Liver (tissue), 9 donors: Measurements from ENCODE around the gene CBFA2T3. TPM values are rescaled to one million over a fixed set of nuclear protein-coding genes. Genes with fewer than 3 reads are reported as not detected.

Experiments
- DNase-seq: peaks from one replicate; pipeline ENCODE4 v3.0.0-alpha.2; 2017; ENCODE audit warnings: low spot score
- H3K27ac ChIP-seq, 2 donors: one replicate each; pipeline ENCODE4 v1.7.0; 2013; ENCODE audit warnings: inconsistent platforms in 2 of 2, low read length in 2 of 2, control low read depth in 1 of 2, low read depth in 1 of 2, mild to moderate bottlenecking in 1 of 2
- H3K27me3 ChIP-seq, 4 donors: one replicate each; pipeline versions ENCODE4 v1.6.1 to v1.7.0; 2013; ENCODE audit warnings: low read length in 3 of 4, inconsistent platforms in 1 of 4, mild to moderate bottlenecking in 1 of 4, moderate library complexity in 1 of 4; ENCODE audit not compliant: control insufficient read depth in 4 of 4, insufficient read depth in 4 of 4
- H3K36me3 ChIP-seq, 4 donors: one replicate each; pipeline versions ENCODE4 v1.6.1 to v1.7.0; 2013; ENCODE audit warnings: low read length in 3 of 4, mild to moderate bottlenecking in 3 of 4, low read depth in 1 of 4, moderate library complexity in 1 of 4; ENCODE audit not compliant: control insufficient read depth in 4 of 4, insufficient read depth in 3 of 4
- H3K4me1 ChIP-seq, 4 donors: one replicate each; pipeline versions ENCODE4 v1.6.1 to v1.7.0; 2013; ENCODE audit warnings: low read length in 3 of 4, mild to moderate bottlenecking in 3 of 4, moderate library complexity in 1 of 4; ENCODE audit not compliant: control insufficient read depth in 4 of 4, insufficient read depth in 4 of 4
- H3K4me3 ChIP-seq, 3 donors: one replicate each; pipeline versions ENCODE4 v1.6.1 to v1.7.0; 2013; ENCODE audit warnings: low read length in 3 of 3, control low read depth in 1 of 3, low read depth in 1 of 3, mild to moderate bottlenecking in 1 of 3
- H3K9ac ChIP-seq, 2 donors: one replicate each; pipeline ENCODE4 v1.7.0; 2013; ENCODE audit warnings: low read length in 2 of 2, mild to moderate bottlenecking in 2 of 2, moderate library complexity in 2 of 2, control low read depth in 1 of 2, low read depth in 1 of 2
- H3K9me3 ChIP-seq, 4 donors: one replicate each; pipeline versions ENCODE4 v1.6.1 to v1.7.0; 2013; ENCODE audit warnings: low read length in 3 of 4; ENCODE audit not compliant: control insufficient read depth in 4 of 4
- ATF3 ChIP-seq: IDR thresholded peaks from 2 replicates; pipeline ENCODE4 v1.6.1; 2016; ENCODE audit warnings: antibody characterized with exemption
- CTCF ChIP-seq: fragments of 150-350 bp; IDR thresholded peaks from 2 replicates; pipeline ENCODE4 v1.5.1; 2017; ENCODE audit warnings: improper control_type of control experiment, low read depth, low read length; ENCODE audit not compliant: missing input control
- EGR1 ChIP-seq, 2 donors: IDR thresholded peaks; 2 replicates each; pipeline ENCODE4 v1.6.1; 2016 to 2018; ENCODE audit warnings: antibody characterized with exemption in 2 of 2, low read depth in 2 of 2
- FOXA2 ChIP-seq: IDR thresholded peaks from 2 replicates; pipeline ENCODE4 v1.6.1; 2016; ENCODE audit warnings: antibody characterized with exemption
- GABPA ChIP-seq, 2 donors: IDR thresholded peaks in 1 of 2; conservative IDR thresholded peaks in 1 of 2; 2 replicates each; pipeline ENCODE4 v1.6.1; 2016; ENCODE audit warnings: antibody characterized with exemption in 2 of 2, mild to moderate bottlenecking in 1 of 2, moderate library complexity in 1 of 2
- HNF4A ChIP-seq, 2 donors: conservative IDR thresholded peaks; 2 replicates each; pipeline ENCODE4 v1.6.1; 2016; ENCODE audit warnings: antibody characterized with exemption in 2 of 2, mild to moderate bottlenecking in 2 of 2
- HNF4G ChIP-seq: IDR thresholded peaks from 2 replicates; pipeline ENCODE4 v1.6.1; 2016; ENCODE audit warnings: antibody characterized with exemption
- JUND ChIP-seq, 2 donors: IDR thresholded peaks; 2 replicates each; pipeline ENCODE4 v1.6.1; 2016; ENCODE audit warnings: antibody characterized with exemption in 2 of 2
- MAX ChIP-seq: IDR thresholded peaks from 2 replicates; pipeline ENCODE4 v1.6.1; 2016; ENCODE audit warnings: antibody characterized with exemption
- NR2F2 ChIP-seq: IDR thresholded peaks from 2 replicates; pipeline ENCODE4 v1.6.1; 2016; ENCODE audit warnings: antibody characterized with exemption
- RAD21 ChIP-seq, 2 donors: IDR thresholded peaks; 2 replicates each; pipeline ENCODE4 v1.6.1; 2016; ENCODE audit warnings: antibody characterized with exemption in 2 of 2, mild to moderate bottlenecking in 2 of 2
- REST ChIP-seq: IDR thresholded peaks from 2 replicates; pipeline ENCODE4 v1.6.1; 2016; ENCODE audit warnings: antibody characterized with exemption, mild to moderate bottlenecking
- RXRA ChIP-seq, 2 donors: IDR thresholded peaks; 2 replicates each; pipeline ENCODE4 v1.6.1; 2017 to 2018; ENCODE audit warnings: antibody characterized with exemption in 2 of 2, mild to moderate bottlenecking in 1 of 2
- SP1 ChIP-seq: IDR thresholded peaks from 2 replicates; pipeline ENCODE4 v1.6.1; 2018; ENCODE audit warnings: antibody characterized with exemption, mild to moderate bottlenecking
- TAF1 ChIP-seq: conservative IDR thresholded peaks from 2 replicates; pipeline ENCODE4 v1.6.1; 2016; ENCODE audit warnings: antibody characterized with exemption, mild to moderate bottlenecking
- YY1 ChIP-seq: IDR thresholded peaks from 2 replicates; pipeline ENCODE4 v1.6.1; 2016; ENCODE audit warnings: antibody characterized with exemption, mild to moderate bottlenecking
- ZBTB33 ChIP-seq: IDR thresholded peaks from 2 replicates; pipeline ENCODE4 v1.6.1; 2016; ENCODE audit warnings: antibody characterized with exemption
- WGBS: extraction: QIAGEN DNeasy Blood & Tissue Kit; methylation state at CpG from one replicate; pipeline ENCODE4 v1.1.7; 2013; 5-methylcytosine and 5-hydroxymethylcytosine counted together
- polyA plus RNA-seq, 2 donors: library from polyadenylated mRNA; stranded (reverse) in 1 of 2; unstranded in 1 of 2; fragments of 200-250 nt in 1 of 2; fragments of >200 nt in 1 of 2; fragmentation: Nextera tagmentation in 1 of 2; extraction: Ambion mirVana in 1 of 2; gene quantifications; one replicate each; pipeline versions ENCODE4 v1.2.1 to v1.2.3, GENCODE V29; 2013 to 2015
- total RNA-seq, 2 donors: library from RNA; depleted of rRNA; stranded (reverse); fragments of >200 nt; gene quantifications; one replicate each; pipeline ENCODE4 v1.2.3, GENCODE V29; 2014
- donor health status: healthy.
- donor health status: healthy.
- donor health status: healthy.
- donor health status: healthy.
- donor health status: healthy.

Gene CBFA2T3
- total and polyA plus RNA-seq, 4 donors, result 1.4 to 4.5 (median 3.1) TPM

GRCh38 chr16:89018282-89019158 is 41.5 kb upstream of the CBFA2T3 start:
- 73% methylated on average over 20 of the region's 20 CpGs for WGBS
- H3K27me3 ChIP-seq, result peaks cover 0 to 4% (median 0%) of the 10 kb centered on the region in 4 donors
- H3K9me3 ChIP-seq, result no peaks in the 10 kb centered on the region
- no peaks in the 10 kb centered on the region for H3K4me1 ChIP-seq
- no peak overlapping the region for H3K9ac ChIP-seq
- TF ChIP-seq GABPA (IDR thresholded peaks at IDR 0.05 in 1 of 2, conservative IDR thresholded peaks at IDR 0.05 in 1 of 2), result no peak
- TF ChIP-seq ZBTB33, result no peak
- TF ChIP-seq ATF3, result no peak
- TF ChIP-seq HNF4A (conservative IDR thresholded peaks at IDR 0.05), result no peak
- TF ChIP-seq CTCF, result no peak
- no peak for TF ChIP-seq JUND (IDR thresholded peaks at IDR 0.05)
- TF ChIP-seq HNF4G, result no peak
- no peak for TF ChIP-seq NR2F2
- no peak for TF ChIP-seq REST
- no peak for TF ChIP-seq EGR1 (IDR thresholded peaks at IDR 0.05; ENCODE audit: low read depth in 2 of 2)
- no peak for TF ChIP-seq SP1
- TF ChIP-seq RXRA (IDR thresholded peaks at IDR 0.05), result no peak
- no peak for TF ChIP-seq YY1
- TF ChIP-seq MAX, result no peak
- no peak for TF ChIP-seq TAF1
- no peak for TF ChIP-seq FOXA2
- no peak for TF ChIP-seq RAD21 (IDR thresholded peaks at IDR 0.05)
- H3K4me3 ChIP-seq, result no peak overlapping the region
- no peak for DNase-seq
- H3K27ac ChIP-seq, result no peak overlapping the region
- no peaks in the 10 kb centered on the region for H3K36me3 ChIP-seq
